HepG2 (cell line): Measurements from ENCODE around the gene EYA3.

Experiments
- CTCF ChIP-seq: sonication (generic); formaldehyde crosslinking; IDR thresholded peaks from 2 replicates; pipeline ENCODE4 v1.5.0; 2020; ENCODE audit warnings: mild to moderate bottlenecking, missing genetic modification reagents, moderate library complexity
- EP300 ChIP-seq, 3 experiments: sonication (generic) in 1 of 3; formaldehyde crosslinking in 1 of 3; IDR thresholded peaks; 2 replicates each; pipeline versions ENCODE4 v1.5.1 to v1.6.1; 2011 to 2020; ENCODE audit warnings: low read depth in 2 of 3, low read length in 2 of 3, borderline replicate concordance in 1 of 3, improper control_type of control experiment in 1 of 3, mild to moderate bottlenecking in 1 of 3, missing genetic modification reagents in 1 of 3, moderate library complexity in 1 of 3
- NR1H2 ChIP-seq: sonication (generic); formaldehyde crosslinking; IDR thresholded peaks from 2 replicates; pipeline ENCODE4 v1.8.1; 2022; ENCODE audit warnings: low read depth, missing genetic modification reagents, borderline replicate concordance
- POLR2A ChIP-seq, 2 experiments: IDR thresholded peaks; 2 replicates each; pipeline ENCODE4 v1.6.1; 2011; ENCODE audit warnings: low read depth in 2 of 2, low read length in 2 of 2, mild to moderate bottlenecking in 1 of 2, moderate library complexity in 1 of 2; ENCODE audit not compliant: insufficient read depth in 1 of 2
- REST ChIP-seq, 2 experiments: IDR thresholded peaks; 2 replicates each; pipeline ENCODE4 v1.6.1; 2011 to 2012; ENCODE audit warnings: low read length in 2 of 2, borderline replicate concordance in 1 of 2, low read depth in 1 of 2, mild to moderate bottlenecking in 1 of 2, moderate library complexity in 1 of 2
- ZNF431 ChIP-seq: sonication (generic); formaldehyde crosslinking; IDR thresholded peaks from 2 replicates; pipeline ENCODE4 v1.9.0; 2022; ENCODE audit warnings: missing genetic modification reagents, low read depth, mild to moderate bottlenecking, borderline replicate concordance

- TF ChIP-seq POLR2A (IDR thresholded peaks at IDR 0.05; ENCODE audit: insufficient read depth in 1 of 2, low read depth in 2 of 2, low read length in 2 of 2): no peak
- no peak for TF ChIP-seq EP300 (IDR thresholded peaks at IDR 0.05; ENCODE audit: low read depth in 2 of 2, low read length in 2 of 2)
- no peak for TF ChIP-seq EP300 (CRISPR knock-in tag; IDR thresholded peaks at IDR 0.05; ENCODE audit: borderline replicate concordance)
- TF ChIP-seq REST (IDR thresholded peaks at IDR 0.05; ENCODE audit: borderline replicate concordance in 1 of 2, low read depth in 1 of 2, low read length in 2 of 2): no peak
- TF ChIP-seq NR1H2 (CRISPR knock-in tag): no peak
- TF ChIP-seq ZNF431 (CRISPR knock-in tag): no peak
- no peak for TF ChIP-seq CTCF (CRISPR knock-in tag)
Measured at GRCh38 chr1:28132171-28133167, 44.1 kb upstream of the EYA3 start.
